ENCODE data around the gene CALML5. TPM values are rescaled to one million over a fixed set of nuclear protein-coding genes. Genes with fewer than 3 reads are reported as not detected.
A peak's percentile ranks its signal among the peaks of the same experiment; 100 is the strongest.

CALML5 gene
- total RNA-seq, 1 donor from 2014 or later = not detected

GRCh38 chr10:5507649-5508131, 8.3 kb upstream of the CALML5 start:
- TF ChIP-seq CTCF (IDR thresholded peaks at IDR 0.05; ENCODE audit: partially characterized antibody, unreplicated experiment) = no peak
- H3K27ac Mint-ChIP-seq (ENCODE audit: unreplicated experiment) = no peak overlapping the region
- no peak overlapping the region for H3K4me3 Mint-ChIP-seq (ENCODE audit: unreplicated experiment)
- DNase-seq = no peak
- H3K27me3 Mint-ChIP-seq (ENCODE audit: unreplicated experiment) = no peaks in the 10 kb centered on the region
- peaks cover 2% of the 10 kb centered on the region for H3K9me3 Mint-ChIP-seq (ENCODE audit: unreplicated experiment)
- H3K4me1 Mint-ChIP-seq (ENCODE audit: low read depth, unreplicated experiment) = no peaks in the 10 kb centered on the region
- H3K36me3 Mint-ChIP-seq (ENCODE audit: unreplicated experiment) = peaks cover 7% of the 10 kb centered on the region

GRCh38 chr10:5506751-5507648, 7.6 kb upstream of the CALML5 start:
- no peak overlapping the region for H3K4me3 Mint-ChIP-seq (ENCODE audit: unreplicated experiment)

GRCh38 chr10:5506246-5506645, 6.9 kb upstream of the CALML5 start:
- no peak for TF ChIP-seq CTCF (IDR thresholded peaks at IDR 0.05; ENCODE audit: partially characterized antibody, unreplicated experiment)
- no peak for DNase-seq
- no peak overlapping the region for H3K4me3 Mint-ChIP-seq (ENCODE audit: unreplicated experiment)
- no peak overlapping the region for H3K27ac Mint-ChIP-seq (ENCODE audit: unreplicated experiment)
- H3K36me3 Mint-ChIP-seq (ENCODE audit: unreplicated experiment) = peaks cover 7% of the 10 kb centered on the region
- no peaks in the 10 kb centered on the region for H3K27me3 Mint-ChIP-seq (ENCODE audit: unreplicated experiment)
- no peaks in the 10 kb centered on the region for H3K4me1 Mint-ChIP-seq (ENCODE audit: low read depth, unreplicated experiment)
- H3K9me3 Mint-ChIP-seq (ENCODE audit: unreplicated experiment) = peaks cover 4% of the 10 kb centered on the region

More at GRCh38 chr10:5506751-5507648, 7.6 kb upstream of the CALML5 start:
- no peak for TF ChIP-seq CTCF (IDR thresholded peaks at IDR 0.05; ENCODE audit: partially characterized antibody, unreplicated experiment)
- Mint-ChIP-seq H3K27ac (ENCODE audit: unreplicated experiment) (no peak overlapping the region), H3K9me3 (ENCODE audit: unreplicated experiment) (peaks cover 2% of the 10 kb centered on the region), H3K36me3 (ENCODE audit: unreplicated experiment) (peaks cover 7% of the 10 kb centered on the region), H3K4me1 (ENCODE audit: low read depth, unreplicated experiment) (no peaks in the 10 kb centered on the region), H3K27me3 (ENCODE audit: unreplicated experiment) (no peaks in the 10 kb centered on the region)
- DNase-seq = no peak

- Mint-ChIP-seq H3K4me1 (ENCODE audit: low read depth, unreplicated experiment) (peaks cover 4% of the 10 kb centered on the region), H3K4me3 (ENCODE audit: unreplicated experiment) (no peak overlapping the region), H3K27me3 (ENCODE audit: unreplicated experiment) (peaks cover 2% of the 10 kb centered on the region), H3K36me3 (ENCODE audit: unreplicated experiment) (peaks cover 7% of the 10 kb centered on the region), H3K27ac (ENCODE audit: unreplicated experiment) (no peak overlapping the region), H3K9me3 (ENCODE audit: unreplicated experiment) (peaks cover 4% of the 10 kb centered on the region)
- DNase-seq = peak; percentile 8
- no peak for TF ChIP-seq CTCF (IDR thresholded peaks at IDR 0.05; ENCODE audit: partially characterized antibody, unreplicated experiment)
Observed at GRCh38 chr10:5504146-5505072, 5.0 kb upstream of the CALML5 start.

Data from glutamatergic neuron (in vitro differentiated cells).